RCC 7860 (cell line): Measurements from ENCODE around the gene OR4K14.
"Not testable (repeated sequence)": the region's sequence is repeated elsewhere in the genome, so short reads cannot be mapped to it uniquely, and the experiment has no call there.

Experiments
- DNase-seq: peaks from one replicate; pipeline ENCODE4 v3.0.0-alpha.2; 2015; ENCODE audit warnings: low spot score
- FAIRE-seq: peaks from 2 replicates; lab custom pipeline; 2012; peaks lifted over from hg19 to GRCh38; lab: Jason Lieb, UNC

OR4K14 gene, protein sequence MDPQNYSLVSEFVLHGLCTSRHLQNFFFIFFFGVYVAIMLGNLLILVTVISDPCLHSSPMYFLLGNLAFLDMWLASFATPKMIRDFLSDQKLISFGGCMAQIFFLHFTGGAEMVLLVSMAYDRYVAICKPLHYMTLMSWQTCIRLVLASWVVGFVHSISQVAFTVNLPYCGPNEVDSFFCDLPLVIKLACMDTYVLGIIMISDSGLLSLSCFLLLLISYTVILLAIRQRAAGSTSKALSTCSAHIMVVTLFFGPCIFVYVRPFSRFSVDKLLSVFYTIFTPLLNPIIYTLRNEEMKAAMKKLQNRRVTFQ

DNA sequence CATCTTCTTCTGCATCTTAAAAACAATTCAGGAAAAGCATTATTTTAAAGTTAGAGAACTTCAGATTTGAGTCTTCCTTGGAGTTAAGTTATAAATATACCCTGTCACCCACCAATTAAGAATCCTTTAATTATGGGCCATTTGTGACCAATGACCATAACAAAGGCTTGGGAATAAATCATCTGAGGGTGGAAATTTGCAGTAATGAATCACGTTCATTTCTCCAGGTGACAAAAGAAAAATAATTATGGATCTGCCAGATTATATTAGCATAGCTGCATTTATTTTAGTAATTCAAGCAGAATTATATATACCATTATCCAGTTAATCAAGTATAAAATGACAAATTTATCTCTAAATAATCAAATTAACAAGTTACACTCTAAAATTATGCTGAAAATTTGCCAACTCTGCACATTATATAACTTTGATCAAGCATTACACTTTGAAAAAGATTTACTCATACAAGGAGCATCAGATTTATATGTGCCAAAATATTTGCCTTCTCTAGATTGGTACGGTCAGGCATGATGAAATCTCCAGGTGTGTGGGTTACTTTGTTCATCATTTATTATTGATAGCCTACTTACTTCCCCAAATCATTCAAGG, at the start of gene OR4K14:
Gene OR4K14, minus strand, starts transcription at position 51 of the 609 bp plus-strand sequence. CDS start 4,114 bp downstream, outside the sequence.
- no peak for DNase-seq
- FAIRE-seq = no peak

DNA sequence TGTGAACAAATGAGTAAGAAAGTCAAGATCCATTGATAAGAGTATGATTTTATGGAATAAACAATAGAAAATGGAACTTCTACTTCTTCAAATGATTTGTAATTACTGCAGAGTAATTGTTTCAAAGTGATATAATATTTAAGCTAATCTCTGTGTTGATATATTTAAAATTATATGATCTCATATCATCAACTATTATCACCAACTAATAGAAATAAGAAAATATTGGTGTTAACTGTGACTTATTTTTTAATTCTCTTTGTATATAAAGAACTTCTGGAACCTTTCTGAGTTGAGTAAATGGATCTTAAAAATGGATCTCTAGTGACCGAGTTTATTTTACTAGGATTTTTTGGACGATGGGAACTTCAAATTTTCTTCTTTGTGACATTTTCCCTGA, 40.6 kb upstream of the OR4K14 start, which contains the start of gene OR4L1:
Gene OR4L1, plus strand, starts transcription at position 301 of the 400 bp plus-strand sequence. Its CDS starts 0 bp downstream, at position 301.
- FAIRE-seq (no peak), DNase-seq (no peak)

DNA sequence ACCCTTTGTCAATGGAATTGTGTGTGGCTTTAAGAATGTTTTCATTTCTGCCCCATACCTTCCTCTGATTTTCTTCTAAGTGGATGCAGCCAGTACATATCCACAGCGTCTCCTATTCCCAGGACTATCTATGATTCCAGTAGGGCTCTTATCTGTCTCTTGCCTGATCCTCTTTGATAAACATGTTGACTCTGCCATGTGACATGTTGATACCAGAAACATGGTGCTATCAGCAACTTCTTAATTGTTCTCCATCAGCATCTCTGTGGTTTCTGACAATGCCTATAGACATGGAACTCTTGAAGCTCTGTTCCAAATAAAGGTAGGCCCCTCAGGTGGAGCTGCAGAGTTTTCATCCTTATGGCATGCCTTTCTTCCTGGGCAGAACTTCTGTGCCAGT, 29.1 kb upstream of the OR4K14 start:
- FAIRE-seq (no peak), DNase-seq (no peak)

DNA sequence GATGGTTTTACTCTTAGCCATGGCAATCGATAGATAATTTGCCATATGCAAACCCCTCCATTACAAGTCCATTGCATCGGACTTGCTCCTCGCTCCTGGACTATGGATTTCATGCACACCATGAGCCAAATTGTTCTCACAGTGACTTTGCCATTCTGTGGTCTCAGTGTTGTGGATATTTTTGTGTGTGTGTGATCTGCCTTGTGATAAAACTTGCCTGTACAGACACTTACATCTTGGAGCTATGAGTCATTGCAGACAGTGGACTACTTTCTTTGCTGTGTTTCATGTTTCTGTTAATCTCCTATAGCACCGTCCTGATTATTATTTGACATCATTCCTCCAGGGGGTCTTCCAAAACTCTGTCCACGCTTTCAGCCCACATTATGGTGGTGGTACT, 25.1 kb upstream of the OR4K14 start:
- DNase-seq (no peak), FAIRE-seq (no peak)

DNA sequence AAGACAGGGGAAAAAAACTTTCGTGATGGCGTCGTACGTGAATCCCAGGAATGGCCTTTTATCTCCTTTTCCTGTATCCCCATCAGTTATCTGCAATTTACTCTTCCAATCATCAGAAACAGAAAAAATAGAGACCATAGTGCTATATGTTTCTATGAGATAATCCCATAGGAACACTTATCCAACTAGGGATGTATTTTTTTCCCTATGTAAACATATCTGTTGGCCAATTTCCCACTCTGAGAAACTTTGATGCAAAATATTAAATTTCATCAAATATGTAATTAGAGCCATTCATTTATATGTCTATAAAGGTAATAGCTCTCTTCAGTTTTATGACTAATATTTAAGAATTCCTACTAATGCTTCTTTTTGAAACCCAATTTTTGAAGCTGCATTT, 16.8 kb upstream of the OR4K14 start, which contains the start of gene OR4K13:
Gene OR4K13, minus strand, starts transcription at position 101 of the 400 bp plus-strand sequence. CDS start 1,280 bp downstream, outside the sequence.
- FAIRE-seq = no peak
- DNase-seq = no peak

DNA sequence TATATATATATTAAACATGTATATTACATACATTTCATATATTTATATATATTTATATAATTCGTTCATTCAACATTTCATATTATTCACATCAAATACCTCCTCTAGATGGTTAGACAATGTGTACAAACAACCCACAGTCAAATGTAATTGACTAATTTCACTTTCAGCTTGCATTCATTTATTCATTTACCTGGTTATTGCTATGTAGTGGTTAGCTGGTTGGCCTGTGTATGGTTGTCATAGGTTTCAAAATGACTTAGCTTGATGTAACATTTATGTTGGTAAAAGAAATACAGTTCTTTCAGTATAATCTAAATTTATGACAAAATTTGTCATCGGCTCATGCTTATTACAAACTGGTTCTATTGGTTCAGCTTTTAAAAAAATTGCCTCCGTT, 16.3 kb upstream of the OR4K14 start:
- DNase-seq (no peak), FAIRE-seq (no peak)

DNA sequence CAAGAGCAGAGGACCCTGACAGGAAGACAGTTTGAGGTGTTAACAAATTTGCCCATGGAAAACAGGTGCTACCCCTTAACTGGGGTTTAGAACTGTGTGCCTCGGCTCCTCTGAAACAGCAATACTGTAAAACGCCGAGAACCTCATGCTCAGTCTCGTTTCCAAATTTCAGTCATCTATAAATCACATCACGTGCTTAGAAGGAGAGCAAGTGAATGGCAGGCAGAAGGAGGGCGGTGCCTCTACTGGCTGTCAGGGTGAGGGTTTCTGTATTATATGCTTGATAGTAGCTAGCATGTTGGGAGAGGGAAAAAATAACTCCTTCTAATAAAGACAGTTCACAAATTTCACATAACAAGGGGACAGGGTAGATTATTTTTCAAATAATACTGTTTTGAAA, 12.0 kb upstream of the OR4K14 start:
- DNase-seq = no peak
- FAIRE-seq = no peak

DNA sequence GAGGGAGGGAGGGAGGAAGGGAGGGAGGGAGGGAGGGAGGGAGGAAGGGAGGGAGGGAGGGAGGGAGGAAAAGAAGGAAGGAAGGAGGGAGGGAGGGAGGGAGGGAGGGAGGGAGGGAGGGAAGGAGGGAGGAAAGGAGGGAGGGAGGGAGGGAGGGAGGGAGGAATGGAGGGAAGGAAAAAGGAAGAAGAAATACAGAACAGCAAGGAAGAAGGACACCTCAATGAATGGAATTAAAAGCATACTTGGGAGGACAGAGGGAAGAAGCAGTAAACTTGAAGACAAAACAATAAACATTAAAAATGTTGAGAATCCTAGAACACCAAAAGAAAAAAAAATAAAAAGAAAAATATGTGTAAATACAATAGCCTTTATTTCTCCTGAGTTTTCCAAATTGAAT, 11.0 kb downstream of the OR4K14 start:
- DNase-seq = no peak
- no peak for FAIRE-seq

DNA sequence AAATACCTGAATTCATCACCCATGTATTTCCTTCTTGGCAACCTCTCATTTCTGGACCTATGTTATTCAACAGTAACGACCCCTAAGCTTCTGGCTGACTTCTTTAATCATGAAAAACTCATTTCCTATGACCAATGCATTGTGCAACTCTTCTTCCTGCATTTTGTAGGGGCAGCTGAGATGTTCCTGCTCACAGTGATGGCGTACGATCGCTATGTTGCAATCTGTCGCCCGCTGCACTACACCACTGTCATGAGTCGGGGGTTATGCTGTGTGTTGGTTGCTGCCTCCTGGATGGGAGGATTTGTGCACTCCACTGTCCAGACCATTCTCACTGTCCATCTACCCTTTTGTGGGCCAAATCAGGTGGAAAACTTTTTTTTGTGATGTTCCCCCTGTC, 16.8 kb downstream of the OR4K14 start:
- DNase-seq = no peak
- FAIRE-seq = no peak

DNA sequence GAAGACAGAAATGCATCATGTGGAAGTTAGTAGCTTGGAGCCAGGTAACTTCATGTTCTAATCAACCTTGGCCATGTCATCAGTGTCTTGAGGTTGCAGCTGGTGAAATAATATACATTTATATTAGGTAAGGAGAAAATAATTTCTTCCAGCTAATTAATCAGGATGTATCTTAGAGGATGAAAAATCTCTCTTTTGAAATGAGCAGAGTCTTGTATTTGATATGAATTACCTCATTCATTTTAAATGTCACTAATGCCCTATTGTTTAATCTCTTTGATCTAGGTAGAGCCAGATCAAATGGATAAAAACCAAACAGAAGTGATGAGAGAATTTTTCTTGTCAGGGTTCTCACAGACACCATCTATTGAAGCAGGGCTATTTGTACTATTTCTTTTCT, 17.2 kb downstream of the OR4K14 start, which contains the start of gene OR4Q2:
Gene OR4Q2, plus strand, starts transcription at position 301 of the 400 bp plus-strand sequence.
- no peak for FAIRE-seq
- no peak for DNase-seq

DNA sequence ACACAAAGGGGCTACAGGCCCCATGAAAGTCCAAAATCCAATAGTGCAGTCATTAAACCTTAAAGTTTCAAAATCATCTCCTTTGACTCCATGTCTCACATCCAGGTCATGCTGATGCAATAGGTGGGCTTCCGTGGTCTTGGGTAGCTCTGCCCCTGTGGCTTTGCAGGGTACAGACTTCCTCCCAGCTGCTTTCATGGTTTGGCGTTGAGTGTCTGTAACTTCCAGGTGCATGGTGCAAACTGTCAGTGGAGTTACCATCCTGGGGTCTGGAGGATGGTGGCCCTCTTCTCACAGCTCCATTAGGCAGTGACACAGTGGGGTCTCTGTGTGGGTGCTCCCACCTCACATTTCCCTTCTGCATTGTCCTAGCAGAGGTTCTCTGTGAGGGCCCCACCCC, 25.7 kb downstream of the OR4K14 start:
- DNase-seq (no peak), FAIRE-seq (no peak)

DNA sequence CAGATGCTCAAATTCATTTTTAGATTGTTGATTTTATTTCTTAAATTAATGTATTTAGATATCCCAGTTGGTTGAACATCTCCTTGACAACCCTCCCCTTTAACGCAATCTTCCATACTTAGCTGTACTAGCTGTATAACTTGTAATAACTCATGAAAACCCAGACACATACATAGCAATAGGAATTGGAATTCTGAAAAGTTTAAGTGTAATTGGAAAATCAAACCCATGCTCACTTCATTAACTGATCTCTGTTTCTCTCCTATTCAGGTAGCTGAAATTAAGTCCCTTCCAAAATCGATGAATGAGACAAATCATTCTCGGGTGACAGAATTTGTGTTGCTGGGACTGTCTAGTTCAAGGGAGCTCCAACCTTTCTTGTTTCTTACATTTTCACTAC, 43.8 kb downstream of the OR4K14 start, which contains the start of gene OR4K15:
Gene OR4K15, plus strand, starts transcription at position 301 of the 400 bp plus-strand sequence. Its CDS starts 0 bp downstream, at position 301.
- FAIRE-seq (no peak), DNase-seq (no peak)

DNA sequence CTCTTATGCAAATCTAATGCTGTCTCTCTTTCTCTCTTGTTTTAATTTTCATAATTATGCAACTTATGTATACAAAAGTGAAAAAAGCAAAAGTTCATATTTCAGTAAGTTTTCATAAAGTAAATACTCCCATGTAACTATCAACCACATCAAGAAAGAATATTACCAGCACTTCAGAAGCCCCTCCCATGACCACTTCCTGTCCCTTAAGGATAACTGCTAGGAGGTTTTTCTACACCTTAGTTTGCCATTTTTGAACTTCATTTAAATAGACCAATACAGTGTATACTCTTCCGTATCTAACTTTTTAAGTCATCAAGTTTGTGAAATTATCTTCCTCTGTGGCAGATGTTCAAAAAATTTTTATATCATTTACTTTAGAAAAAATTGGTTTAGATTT, 44.3 kb downstream of the OR4K14 start:
- FAIRE-seq = no peak
- DNase-seq = no peak

DNA sequence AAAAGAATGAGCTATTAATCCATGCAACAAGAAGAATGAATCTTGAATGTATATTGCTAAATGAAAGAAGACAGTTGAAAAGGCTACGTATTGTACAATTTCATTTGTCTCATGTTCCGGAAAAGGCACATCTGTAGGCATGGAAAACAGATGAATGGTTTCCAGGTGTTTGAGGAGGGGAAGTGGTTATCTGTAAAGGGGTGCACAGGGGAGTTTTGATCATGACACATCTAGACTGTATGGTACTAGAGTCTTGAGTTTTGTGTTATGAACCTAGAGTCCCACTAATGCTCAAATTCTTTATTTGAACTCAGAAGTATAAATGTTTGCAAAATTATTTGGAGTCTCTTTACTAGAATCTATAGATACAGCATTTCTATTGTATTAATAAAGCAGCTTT, 49.4 kb downstream of the OR4K14 start:
- not testable (repeated sequence) for FAIRE-seq

More for the DNA sequence above, 49.4 kb downstream of the OR4K14 start:
- not testable (repeated sequence) for DNase-seq
